IPS-NIHi7 (cell line): Measurements from ENCODE around the gene AGO1.
"Not testable (repeated sequence)": the region's sequence is repeated elsewhere in the genome, so short reads cannot be mapped to it uniquely, and the experiment has no call there.

Experiments
- DNase-seq: peaks from one replicate; pipeline ENCODE4 v3.0.0; 2012; ENCODE audit warnings: mixed read lengths; ENCODE audit errors: extremely low spot score

Gene AGO1

DNA sequence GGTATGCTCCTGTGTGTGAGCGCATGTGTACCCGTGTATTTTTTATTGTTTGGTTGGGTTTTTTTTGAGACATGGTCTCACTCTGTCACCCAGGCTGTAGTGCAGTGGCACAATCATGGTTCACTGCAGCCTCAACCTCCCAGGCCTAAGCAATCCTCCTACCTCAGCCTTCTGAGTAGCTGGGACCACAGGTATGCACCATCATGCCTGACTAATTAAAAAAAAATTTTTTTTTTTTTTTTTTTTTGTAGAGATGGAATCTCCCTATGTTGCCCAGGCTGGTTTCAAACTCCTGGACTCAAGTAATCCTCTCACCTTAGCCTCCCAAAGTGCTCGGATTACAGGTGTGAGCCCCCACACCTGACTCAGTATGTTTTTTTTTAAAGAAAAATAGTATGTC is 89.6 kb downstream of the AGO1 start:
- DNase-seq: not testable (repeated sequence)

GRCh38 chr1:35980090-35980489 is 97.1 kb downstream of the AGO1 start:
- DNase-seq: no peak
